Mammary epithelial cell (primary cell): ENCODE data around the gene SLC38A1.

Experiments used
- CTCF ChIP-seq, 2 donors: IDR thresholded peaks in 1 of 2; conservative IDR thresholded peaks in 1 of 2; 2 replicates each; pipeline ENCODE4 v1.5.1; 2011 to 2012; ENCODE audit warnings: inconsistent platforms in 2 of 2, low read length in 2 of 2, mild to moderate bottlenecking in 2 of 2, control low read depth in 1 of 2, low read depth in 1 of 2; ENCODE audit not compliant: insufficient read depth in 1 of 2; ENCODE audit errors: extremely low read depth in 1 of 2
- EZH2 ChIP-seq: IDR thresholded peaks from 2 replicates; pipeline ENCODE4 v1.6.1; 2012; ENCODE audit warnings: low read length, inconsistent platforms, borderline replicate concordance

- no peak for TF ChIP-seq CTCF (conservative IDR thresholded peaks at IDR 0.05 in 1 of 2, IDR thresholded peaks at IDR 0.05 in 1 of 2; ENCODE audit: extremely low read depth in 1 of 2, insufficient read depth in 1 of 2, low read depth in 1 of 2, low read length in 2 of 2)
- TF ChIP-seq EZH2: no peak
These were observed 120.3 kb downstream of the SLC38A1 start for GRCh38 chr12:46148327-46149078.
